Activated CD8-positive, alpha-beta memory T cell treated with anti-CD3 and anti-CD28 coated beads, Interleukin-2, amount 50 U/mL, for 48 hours (primary cell): ENCODE measurements around the gene POLR3E.

Experiments used
- DNase-seq: peaks from one replicate; pipeline ENCODE4 v3.0.0-alpha.2; 2020

The POLR3E gene

DNA sequence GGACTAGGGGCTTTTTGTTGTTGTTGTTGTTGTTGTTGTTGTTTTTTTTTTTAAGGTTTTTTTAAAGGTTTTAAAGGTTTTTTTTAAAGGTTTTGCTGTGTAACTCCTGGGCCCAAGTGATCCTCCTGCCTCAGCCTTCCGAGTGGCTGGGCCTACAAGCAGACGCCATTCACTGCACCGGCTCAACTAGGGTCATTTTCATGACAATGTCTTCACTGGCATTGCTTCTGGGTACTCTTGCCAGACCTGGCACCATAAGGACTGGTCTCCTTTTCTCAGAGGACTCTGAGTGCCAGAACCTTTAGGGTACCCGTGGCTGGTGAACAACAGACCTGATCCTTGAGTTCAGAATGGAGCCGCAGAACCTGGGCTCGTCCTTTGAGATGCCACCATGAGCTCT lies 20.4 kb downstream of the POLR3E start:
- peak; percentile 42 for DNase-seq

DNA sequence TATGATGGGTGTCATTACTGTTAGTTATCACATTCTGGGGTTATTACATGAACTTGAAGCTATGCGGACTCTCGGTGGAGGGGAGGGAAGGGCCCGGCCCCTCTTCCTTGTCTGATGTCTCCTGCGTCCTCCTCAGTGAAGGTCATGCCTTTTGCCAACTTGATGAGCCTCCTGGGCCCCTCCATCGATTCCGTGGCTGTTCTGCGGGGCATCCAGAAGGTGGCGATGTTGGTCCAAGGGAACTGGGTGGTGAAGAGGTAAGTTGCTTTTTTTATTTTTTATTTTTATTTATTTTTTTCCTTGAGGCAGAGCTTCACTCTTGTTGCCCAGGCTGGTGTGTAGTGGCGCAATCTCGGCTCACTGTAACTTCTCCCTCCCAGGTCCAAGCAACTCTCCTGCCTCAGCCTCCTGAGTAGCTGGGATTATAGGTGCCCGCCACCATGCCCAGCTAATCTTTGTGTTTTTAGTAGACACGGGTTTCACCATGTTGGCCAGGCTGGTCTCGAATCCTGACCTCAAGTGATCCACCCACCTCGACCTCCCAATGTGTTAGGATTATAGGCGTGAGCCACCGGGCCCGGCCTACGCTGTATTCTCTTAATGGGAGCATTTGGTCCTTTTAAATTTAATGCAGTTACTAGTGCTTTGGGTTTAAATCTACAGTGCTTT lies 21.6 kb downstream of the POLR3E start:
- DNase-seq = peak; percentile 84

DNA sequence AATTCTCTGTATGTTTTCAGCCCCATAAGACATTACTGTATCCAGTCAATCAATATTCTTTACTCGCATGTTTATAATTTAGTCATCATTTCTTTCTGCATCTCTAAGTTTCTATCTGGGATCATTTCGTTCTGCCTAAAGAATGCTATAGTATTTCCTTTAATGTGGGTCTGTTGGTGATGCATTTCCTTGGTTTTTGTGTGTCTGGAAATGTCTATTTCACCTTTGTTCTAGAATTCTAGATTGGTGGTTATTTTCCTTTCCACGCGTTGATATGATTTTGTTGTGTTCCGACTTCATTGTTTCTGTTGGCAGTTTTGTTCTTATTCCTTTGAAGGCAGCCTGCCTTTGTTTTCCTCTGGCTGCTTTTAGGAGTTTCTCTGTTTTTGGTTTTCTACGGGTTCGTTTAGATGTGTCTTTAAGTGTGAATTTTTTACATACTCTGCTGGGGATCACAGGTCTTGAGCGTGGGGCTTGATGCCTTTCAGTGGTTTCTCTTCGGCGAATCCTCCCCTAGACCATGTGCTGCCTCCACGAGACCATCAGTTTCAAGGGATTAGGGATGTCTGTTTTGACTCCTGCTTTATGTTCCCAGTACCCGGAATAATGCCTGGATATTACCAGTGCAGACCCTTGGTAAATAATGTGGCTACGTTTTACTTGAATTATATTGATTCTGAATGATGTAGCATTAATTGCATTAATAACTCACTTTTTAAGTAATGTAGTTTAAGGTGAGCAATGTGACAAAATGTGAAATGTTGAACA lies 23.5 kb downstream of the POLR3E start:
- peak; percentile 33 for DNase-seq

DNA sequence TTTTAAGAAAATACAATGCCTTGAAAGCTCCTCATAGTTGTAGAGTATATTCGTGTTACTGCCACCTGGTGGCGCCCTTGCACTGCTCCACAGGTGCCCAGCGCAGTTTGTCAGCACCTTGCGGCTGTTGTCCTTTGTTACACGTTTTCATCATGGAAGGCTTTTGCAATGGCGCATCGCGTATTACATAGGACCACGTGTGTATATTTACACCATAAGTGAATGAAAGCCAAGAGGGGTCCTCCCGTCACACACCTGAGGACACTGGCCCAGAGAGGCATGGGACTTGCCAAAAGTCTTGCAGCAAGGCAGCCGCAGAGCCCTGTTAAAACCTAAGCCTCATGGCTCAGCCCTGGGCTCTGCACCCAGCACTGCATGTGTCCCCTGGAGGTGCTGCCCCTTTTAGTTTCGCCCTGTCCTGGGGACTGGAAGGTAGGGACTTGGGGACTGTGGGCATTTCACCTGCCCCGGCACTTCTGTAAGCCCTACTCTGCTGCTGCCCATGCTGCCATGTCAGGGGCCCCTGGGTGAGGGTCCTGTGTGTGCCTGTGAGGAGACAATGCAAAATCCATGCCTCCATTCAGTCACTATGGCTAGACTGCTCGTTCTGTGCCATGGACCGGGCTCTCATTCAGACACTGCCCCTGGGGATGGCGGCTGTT lies 24.3 kb downstream of the POLR3E start:
- peak; percentile 79 for DNase-seq

DNA sequence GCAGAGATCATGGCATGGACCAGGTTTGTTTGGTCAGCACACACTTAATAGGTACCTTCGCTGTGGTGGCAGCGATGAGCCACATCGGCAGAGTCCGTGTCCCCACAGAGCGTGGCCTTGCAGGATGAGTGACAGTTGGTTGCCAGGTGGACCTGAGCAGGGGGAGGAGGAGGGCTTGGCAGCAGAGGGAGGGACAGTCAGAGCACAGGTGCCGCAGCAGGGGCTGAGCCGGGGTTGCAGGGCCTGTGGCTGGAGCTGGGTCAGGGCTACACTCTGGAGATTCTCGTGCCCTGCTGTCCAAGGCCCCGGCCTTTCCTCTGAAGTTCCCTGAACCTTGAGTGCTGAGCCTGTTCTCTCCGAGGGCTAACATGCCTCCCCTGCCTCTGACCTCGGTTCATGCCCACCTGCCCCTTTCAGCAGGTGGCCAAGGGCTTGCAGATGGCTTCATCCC lies 24.8 kb downstream of the POLR3E start:
- no peak for DNase-seq

DNA sequence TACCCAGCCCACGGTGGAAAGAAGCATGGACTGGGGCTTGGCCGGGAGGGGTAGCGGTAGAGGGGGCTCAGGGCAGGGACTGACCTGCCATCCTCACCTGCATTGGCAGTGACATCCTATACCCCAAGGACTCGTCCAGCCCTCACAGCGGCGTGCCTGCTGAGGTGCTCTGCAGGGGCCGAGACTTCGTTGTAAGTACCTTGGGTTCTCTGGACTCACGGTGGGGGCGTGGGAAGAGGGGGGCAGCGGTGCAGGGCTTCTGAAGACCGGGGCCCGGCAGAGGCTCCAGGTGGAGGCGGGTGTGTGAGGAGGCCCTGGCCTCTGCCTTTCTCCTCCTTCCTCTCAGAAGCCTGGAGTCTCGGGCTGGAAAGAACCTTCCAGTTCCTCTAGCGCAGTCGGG lies 25.5 kb downstream of the POLR3E start:
- DNase-seq = peak; percentile 46

DNA sequence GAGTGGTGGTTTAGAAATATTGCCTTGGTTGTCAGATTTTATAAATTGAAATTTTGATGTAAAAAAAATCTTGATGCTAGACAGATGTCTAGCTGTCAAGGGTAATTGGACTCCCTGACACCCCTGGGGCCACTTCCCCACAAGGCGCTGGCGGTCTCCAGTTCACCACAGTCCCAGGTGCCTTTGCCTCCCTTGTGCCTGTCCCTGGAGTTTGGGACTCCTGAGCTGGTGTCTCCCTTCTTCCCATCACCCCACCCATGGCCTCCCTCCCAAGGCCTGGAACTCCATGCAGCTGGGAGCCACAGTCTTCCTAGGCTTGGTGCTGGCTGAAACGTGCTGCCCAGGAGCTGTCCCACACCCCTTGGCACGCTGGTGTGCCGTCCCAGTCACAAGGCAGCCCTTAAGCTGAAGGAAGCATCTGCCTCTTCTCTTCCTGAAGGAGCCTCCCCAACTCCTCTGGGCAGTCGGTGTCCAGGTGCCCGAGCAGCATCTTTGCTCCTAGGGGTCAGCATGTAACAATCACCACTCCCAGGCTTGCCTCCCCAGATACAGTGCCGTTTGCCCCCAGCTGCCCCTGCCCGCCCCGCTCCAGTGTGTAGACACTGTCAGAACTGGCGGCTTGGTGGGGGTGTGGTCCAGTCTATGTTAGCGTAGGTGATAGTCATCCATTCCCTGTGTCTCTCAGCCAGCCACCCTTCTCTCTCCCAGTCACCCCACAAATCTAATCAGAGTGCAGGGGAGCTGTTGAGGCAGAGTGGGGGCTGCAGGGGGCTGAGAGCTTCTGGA lies 26.2 kb downstream of the POLR3E start:
- peak; percentile 49 for DNase-seq

DNA sequence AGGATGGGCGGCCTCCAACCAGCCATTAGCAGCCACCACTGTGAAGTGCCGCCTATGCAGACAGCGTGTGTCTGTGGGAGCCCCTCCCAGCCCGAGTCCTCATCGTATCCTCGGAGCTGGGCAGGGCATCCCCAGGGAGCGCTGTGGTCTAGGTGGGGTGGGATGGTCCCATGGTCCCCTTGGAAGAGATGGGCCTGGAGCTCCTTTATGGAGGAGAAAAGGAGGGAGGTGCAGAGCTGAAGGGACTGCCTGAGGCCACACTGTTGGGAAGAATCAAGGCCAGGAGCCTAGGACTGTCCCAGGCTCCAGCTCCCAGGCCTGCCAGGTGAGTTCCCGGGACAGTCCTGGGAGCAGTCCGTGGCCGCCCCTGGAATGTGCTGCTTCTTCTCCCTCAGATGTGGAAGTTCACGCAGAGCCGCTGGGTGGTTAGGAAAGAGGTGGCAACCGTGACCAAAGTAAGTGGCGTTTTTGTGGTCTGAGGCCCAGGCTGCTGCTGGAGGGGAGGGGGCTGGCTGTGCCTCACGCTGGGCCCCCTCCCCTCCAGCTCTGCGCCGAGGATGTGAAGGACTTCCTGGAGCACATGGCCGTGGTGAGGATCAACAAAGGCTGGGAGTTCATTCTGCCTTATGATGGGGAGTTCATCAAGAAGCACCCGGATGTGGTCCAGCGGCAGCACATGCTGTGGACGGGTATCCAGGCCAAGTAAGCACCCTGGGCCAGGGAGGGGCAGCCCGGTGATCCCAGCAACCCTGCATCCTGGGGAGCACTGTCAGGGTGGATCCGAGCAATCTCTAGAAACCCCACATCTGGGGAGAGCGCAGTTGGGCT lies 27.0 kb downstream of the POLR3E start:
- peak; percentile 46 for DNase-seq

DNA sequence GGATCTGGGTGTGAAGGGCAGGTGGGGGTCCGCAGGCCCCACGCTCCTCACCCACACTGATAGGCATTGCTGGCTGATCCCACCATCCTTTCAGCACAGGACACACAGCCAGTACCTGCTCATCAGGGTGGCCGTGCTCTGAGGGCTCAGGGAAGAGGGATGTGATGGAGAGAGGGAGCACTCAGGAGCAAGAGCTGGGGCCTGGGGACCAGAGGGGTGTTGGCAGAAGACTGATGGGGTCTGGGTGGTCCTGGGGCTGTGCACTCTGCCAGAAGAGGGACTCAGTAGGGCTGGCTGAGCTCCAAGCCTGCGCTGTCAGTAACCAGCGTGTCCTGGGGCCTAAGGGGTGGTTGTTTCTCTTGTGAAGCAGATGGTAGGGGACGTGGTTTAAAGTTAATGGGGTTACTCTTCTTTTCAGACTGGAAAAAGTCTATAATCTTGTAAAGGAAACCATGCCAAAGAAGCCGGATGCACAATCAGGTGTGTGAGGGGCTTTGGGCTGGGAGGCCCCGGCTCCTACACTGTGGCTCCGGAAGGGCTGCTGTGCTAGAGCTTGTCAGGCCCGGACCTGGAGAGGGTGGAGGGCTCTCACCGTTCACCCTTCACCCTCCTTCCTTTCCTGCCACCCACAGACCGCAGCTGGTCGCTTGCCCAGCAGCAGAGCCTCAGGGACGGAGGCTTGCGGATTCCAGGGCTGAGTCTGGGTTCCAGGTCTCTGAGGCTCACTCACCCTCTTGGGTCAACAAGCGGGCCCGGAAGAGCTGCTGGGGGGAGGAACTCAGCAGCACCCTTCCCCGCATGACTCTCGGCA lies 27.8 kb downstream of the POLR3E start:
- peak; percentile 38 for DNase-seq

DNA sequence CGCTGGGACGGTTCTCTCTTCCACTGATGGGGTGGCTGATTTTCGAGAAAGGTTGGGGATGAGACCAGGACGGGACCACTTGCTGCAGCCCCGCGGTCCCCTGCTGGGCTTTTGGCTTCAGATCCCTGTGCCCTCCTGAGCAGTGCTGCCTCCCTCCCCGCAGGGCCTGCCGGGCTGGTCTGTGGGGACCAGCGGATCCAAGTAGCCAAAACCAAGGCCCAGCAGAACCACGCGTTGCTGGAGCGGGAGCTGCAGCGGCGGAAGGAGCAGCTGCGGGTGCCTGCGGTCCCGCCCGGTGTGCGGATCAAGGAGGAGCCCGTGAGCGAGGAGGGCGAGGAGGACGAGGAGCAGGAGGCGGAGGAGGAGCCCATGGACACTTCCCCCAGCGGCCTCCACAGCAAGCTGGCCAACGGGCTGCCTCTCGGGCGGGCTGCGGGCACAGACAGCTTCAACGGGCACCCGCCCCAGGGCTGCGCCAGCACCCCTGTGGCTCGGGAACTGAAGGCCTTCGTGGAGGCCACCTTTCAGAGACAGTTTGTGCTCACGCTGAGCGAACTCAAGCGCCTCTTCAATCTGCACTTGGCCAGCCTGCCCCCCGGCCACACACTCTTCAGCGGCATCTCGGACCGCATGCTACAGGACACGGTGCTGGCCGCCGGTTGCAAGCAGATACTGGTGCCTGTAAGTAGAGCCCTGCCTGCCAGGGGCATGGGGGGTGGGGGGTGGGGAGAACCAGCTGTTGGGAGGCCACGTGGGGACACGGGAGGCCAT lies 28.6 kb downstream of the POLR3E start:
- DNase-seq = peak; percentile 48

DNA sequence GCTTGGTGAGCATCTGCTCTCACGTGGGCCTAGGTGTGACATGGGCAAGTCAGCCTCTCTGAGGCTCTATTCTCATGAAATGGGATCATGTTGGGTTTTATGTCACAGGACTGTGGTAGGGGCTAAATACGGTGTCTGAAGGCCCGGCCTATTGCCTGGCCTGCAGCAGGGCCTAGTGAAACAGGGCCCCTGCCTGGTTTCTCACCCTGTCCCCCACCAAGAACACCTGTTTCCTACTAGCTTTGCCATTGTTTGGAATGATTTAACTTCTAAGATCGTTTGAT lies 29.1 kb downstream of the POLR3E start:
- DNase-seq = no peak

DNA sequence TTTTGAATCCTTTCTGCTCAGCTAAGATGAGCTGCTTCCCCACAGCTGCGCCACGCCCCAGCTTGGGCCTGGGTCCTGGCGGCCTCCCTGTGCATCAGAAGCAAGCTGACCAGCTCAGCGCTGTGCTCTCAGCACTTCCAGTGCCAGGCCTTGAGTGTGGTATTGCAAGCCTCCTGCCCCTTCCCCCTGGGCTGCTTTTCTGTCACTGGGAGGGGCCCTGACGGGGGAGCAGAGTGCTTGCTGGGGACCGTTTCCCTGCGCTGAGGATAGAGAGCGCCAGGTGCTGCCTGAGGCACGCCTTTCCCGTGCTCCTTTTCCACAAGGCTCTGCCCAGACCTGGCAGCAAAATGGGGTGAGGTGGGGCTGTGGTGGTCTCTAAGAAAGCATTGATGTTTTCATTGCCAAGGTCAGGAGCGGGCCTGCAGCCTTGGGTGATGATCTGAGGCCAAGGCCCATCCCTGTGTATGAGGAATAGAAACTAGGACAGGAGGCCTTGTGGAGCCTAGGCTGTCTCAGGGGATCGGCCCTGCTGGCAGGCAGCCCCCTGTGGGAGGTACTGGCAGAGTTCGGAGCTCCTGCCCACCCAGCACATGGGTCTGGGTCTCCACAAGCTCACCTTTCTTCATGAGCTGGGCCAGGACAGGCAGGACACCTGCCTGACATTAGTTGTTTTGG lies 29.7 kb downstream of the POLR3E start:
- DNase-seq = no peak

DNA sequence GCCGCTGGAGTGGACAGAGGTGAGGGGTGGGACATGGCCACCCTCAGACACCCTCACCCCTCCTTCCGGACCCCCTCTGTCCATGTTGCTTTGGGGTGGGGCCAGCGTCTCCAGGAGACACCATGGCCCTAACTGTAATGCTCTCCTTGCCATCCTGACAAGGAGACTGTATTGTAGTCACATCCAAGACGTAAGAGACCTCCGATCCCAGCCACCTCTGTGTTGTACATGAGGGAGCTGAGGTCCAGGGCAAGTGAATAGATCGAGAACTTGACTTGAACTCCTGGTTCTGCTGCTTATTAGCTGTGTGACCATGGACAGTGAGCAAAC lies 30.2 kb downstream of the POLR3E start:
- DNase-seq = no peak

DNA sequence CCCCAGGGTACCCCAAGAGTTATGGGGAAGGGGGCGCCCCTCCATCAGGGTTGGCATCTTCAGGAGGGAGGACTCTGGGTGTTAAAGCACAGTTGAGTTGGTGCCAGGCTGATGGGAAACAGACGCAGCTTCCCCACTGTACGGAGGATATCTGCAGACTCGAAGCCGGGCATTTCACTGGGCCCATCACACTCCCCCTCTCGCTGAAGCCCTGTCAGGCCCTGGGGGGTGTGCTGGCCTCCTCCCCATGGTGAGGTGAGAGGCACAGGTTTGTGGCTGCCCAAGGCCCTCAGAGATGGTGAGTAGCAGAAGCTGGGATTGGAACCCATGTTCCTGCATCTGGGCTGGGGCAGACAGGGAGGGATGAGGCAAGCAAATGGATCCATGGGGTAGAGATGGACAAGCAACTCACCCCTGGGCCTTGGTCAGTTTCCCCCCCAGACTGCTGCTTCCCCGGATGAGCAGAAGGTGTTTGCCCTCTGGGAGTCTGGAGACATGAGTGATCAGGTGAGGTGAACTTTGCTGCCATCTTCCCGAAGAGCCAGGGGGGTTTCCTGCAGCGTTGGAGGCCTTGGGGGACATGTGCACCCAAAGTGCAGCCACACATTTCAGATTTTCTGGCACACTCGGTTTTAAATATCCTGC lies 31.0 kb downstream of the POLR3E start:
- DNase-seq = no peak

DNA sequence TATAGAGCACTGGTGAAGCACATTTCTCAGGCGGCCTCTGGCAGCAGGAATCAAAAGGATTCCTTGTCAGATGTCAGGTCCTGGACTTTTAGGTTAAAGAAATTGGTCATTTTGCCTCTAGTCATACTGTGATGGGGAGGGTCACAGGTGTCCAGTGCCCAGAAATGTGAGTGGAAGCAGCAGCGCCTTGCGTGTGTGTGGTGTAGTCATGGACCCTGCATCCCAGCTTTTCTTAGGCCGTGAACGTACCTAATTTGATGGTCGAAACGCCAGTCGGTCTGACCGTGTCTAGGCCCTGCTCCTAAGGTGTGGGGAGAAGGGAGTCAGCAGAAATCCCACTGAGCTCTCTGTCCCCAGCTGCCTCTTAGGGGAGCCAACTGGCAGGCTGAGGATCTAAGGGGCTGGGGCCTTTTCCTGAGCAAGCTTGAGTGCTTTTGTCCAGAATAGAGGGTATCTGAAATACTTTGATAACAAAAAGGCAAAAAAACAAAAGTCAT lies 32.0 kb downstream of the POLR3E start:
- no peak for DNase-seq

DNA sequence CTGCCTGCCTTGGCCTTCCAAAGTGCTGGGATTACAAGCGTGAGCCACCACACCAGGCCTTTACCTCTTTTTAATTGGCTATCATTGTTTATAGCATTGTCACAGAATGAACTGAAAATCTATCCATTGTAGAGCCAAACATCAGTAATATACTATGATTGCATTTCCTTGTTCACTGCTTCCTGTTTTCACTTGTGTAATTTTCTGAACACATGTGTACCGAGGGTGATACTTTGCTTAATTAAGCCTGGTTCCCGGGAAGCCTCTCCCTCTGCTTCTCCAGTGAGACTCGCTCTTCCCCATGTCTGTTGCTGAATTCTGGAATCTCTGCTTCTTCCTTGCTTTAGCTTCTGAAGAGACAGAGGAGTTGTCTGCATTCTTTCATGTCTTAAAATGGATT lies 33.1 kb downstream of the POLR3E start:
- no peak for DNase-seq

DNA sequence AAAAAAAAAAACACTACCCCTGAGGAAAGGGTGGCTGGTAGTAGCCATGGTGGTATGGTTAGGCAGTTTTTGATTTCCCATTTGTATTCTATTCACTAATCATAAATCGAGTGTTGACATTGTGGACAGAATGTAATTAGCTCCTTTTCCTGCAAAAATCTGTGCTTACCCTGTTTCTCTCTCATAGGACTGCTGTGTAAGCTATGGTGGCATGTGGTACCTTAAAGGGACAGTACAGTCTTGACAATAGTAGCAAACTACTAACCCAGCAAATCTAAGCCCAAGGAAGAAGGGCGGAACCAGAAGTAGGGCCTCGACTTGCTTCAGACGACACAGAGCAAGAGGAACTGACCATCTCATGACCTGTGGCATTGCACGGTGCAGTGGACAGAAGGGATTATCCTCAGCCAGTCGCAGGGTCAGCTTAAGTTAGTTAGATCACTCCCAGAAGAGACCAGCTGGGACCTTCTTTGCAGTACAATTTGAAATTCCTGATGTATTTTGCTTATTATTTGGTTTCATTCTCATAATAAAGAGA lies 36.3 kb downstream of the POLR3E start:
- no peak for DNase-seq

DNA sequence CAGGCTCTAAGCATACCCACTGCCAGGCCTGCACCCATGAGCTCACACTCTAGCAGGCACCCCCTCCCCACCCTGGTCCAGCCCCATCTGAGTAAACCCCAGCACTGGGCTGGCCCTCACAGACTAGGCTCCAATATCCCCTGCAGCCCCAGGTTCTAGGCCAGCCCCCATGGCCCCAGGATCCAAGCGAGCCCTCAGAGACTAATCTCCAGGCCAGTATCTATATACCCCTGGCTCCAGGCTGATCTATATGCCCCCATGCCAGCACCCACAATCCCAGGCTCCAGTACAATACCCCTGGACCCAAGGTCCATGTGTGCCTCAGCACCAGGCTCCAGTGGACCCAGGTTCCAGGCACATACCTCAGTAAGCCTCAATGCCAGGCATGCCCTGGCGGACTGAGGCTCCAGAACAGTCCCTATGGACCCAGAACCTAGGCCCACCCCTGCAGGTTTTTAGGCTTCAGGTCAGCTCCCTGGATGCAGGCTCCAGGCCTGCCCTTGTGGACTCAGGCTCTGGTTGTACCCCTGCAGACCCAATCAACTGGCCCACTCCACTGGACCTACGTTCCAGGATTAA lies 38.5 kb downstream of the POLR3E start:
- no peak for DNase-seq

DNA sequence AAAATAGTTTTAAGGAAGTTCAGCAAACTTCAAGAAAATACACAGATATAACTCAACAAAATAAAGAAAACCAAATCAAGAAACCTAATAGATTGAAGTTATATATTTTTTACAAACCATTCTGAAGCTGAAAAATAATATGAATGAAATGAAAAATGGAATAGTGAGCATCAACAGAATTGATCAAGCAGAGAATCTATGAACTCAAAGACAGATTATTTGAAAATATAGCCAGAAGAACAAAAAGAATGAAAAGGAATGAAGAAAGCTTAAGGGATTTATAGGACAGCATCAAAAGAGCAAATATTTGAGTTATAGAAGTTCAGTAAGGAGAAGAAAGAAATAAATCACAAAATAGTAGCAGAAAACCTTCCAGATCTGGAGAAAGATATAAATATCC lies 39.4 kb downstream of the POLR3E start:
- DNase-seq = no peak
